Measurements from ENCODE around the gene CAMTA1.

DNA sequence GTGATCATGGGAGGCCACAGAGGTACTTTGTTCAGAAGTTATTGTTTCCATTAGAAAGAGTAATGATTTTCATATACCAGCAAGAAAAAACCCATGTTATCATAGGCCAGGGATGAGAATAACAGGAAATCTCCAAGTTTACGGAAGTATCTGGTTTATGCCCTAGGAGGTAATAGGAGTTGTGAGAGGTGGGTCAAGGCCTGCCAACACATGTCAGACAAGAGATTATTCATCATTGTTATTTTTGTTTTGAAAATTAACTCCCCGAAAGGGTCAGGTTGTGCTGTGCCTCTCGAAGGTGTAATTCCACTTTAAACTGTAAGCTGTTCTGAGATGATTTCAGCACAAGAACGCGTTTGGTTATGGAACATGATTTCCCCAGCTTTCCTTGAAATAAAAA is 218.4 kb downstream of the CAMTA1 start:
- TF ChIP-seq NR2C2 (CRISPR knock-in tag; IDR thresholded peaks at IDR 0.05) (no peak), NR2C2 (tag; IDR thresholded peaks at IDR 0.05) (no peak), CTCF (IDR thresholded peaks at IDR 0.05 in 2 of 3, conservative IDR thresholded peaks at IDR 0.05 in 1 of 3; ENCODE audit: insufficient read depth in 2 of 3, low read depth in 1 of 3, low read length in 3 of 3) (no peak), GABPB1 (CRISPR knock-in tag; IDR thresholded peaks at IDR 0.05) (no peak), EP300 (IDR thresholded peaks at IDR 0.05; ENCODE audit: low read length) (no peak), SOX6 (IDR thresholded peaks at IDR 0.05) (no peak), YY1 (IDR thresholded peaks at IDR 0.05; ENCODE audit: borderline replicate concordance in 1 of 3, control insufficient read depth in 1 of 3, extremely low read depth in 1 of 3, insufficient read depth in 3 of 3, insufficient read length in 1 of 3, insufficient replicate concordance in 2 of 3, low read depth in 1 of 3, low read length in 2 of 3) (no peak), ATF7 (IDR thresholded peaks at IDR 0.05) (no peak), ZNF124 (CRISPR knock-in tag; IDR thresholded peaks at IDR 0.05) (no peak)
- TF ChIP-seq, protein P1, sequence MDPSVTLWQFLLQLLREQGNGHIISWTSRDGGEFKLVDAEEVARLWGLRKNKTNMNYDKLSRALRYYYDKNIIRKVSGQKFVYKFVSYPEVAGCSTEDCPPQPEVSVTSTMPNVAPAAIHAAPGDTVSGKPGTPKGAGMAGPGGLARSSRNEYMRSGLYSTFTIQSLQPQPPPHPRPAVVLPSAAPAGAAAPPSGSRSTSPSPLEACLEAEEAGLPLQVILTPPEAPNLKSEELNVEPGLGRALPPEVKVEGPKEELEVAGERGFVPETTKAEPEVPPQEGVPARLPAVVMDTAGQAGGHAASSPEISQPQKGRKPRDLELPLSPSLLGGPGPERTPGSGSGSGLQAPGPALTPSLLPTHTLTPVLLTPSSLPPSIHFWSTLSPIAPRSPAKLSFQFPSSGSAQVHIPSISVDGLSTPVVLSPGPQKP (CRISPR knock-in tag; IDR thresholded peaks at IDR 0.05): no peak
- TF ChIP-seq, protein P2, sequence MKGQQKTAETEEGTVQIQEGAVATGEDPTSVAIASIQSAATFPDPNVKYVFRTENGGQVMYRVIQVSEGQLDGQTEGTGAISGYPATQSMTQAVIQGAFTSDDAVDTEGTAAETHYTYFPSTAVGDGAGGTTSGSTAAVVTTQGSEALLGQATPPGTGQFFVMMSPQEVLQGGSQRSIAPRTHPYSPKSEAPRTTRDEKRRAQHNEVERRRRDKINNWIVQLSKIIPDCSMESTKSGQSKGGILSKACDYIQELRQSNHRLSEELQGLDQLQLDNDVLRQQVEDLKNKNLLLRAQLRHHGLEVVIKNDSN (CRISPR knock-in tag; IDR thresholded peaks at IDR 0.05): no peak
- TF ChIP-seq, protein P3, sequence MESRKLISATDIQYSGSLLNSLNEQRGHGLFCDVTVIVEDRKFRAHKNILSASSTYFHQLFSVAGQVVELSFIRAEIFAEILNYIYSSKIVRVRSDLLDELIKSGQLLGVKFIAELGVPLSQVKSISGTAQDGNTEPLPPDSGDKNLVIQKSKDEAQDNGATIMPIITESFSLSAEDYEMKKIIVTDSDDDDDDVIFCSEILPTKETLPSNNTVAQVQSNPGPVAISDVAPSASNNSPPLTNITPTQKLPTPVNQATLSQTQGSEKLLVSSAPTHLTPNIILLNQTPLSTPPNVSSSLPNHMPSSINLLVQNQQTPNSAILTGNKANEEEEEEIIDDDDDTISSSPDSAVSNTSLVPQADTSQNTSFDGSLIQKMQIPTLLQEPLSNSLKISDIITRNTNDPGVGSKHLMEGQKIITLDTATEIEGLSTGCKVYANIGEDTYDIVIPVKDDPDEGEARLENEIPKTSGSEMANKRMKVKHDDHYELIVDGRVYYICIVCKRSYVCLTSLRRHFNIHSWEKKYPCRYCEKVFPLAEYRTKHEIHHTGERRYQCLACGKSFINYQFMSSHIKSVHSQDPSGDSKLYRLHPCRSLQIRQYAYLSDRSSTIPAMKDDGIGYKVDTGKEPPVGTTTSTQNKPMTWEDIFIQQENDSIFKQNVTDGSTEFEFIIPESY (CRISPR knock-in tag; IDR thresholded peaks at IDR 0.05): no peak
- TF ChIP-seq, protein P4, sequence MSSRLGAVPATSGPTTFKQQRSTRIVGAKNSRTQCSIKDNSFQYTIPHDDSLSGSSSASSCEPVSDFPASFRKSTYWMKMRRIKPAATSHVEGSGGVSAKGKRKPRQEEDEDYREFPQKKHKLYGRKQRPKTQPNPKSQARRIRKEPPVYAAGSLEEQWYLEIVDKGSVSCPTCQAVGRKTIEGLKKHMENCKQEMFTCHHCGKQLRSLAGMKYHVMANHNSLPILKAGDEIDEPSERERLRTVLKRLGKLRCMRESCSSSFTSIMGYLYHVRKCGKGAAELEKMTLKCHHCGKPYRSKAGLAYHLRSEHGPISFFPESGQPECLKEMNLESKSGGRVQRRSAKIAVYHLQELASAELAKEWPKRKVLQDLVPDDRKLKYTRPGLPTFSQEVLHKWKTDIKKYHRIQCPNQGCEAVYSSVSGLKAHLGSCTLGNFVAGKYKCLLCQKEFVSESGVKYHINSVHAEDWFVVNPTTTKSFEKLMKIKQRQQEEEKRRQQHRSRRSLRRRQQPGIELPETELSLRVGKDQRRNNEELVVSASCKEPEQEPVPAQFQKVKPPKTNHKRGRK (tag; IDR thresholded peaks at IDR 0.05): no peak
